CD4-positive, alpha-beta memory T cell (primary cell): ENCODE results near the gene MAGI2. TPM values are rescaled to one million over a fixed set of nuclear protein-coding genes. Genes with fewer than 3 reads are reported as not detected.

Source experiments
- CTCF ChIA-PET: fragments of 350-600 bp; sonication (Branson Sonifier 250); formaldehyde crosslinking; loops from one replicate; lab custom pipeline; 2021; ENCODE audit warnings: inconsistent platforms; ENCODE audit not compliant: partially characterized antibody; lab: Charles Lee
- POLR2A ChIA-PET: fragments of 350-600 bp; sonication (Branson Sonifier 250); formaldehyde crosslinking; loops from one replicate; lab custom pipeline; 2021; ENCODE audit not compliant: partially characterized antibody; lab: Charles Lee
- DNase-seq, 5 donors: peaks; one replicate each; pipeline versions ENCODE4 v3.0.0 to v3.0.0-alpha.2; 2020 to 2022; ENCODE audit warnings: mixed read lengths in 1 of 5
- H3K27ac ChIP-seq: one replicate; pipeline ENCODE4 v1.7.0; 2013; ENCODE audit warnings: low read depth, low read length
- H3K27me3 ChIP-seq: 2 replicates; pipeline ENCODE4 v1.7.0; 2013; ENCODE audit warnings: mild to moderate bottlenecking, low read length, moderate library complexity; ENCODE audit not compliant: insufficient read depth
- H3K36me3 ChIP-seq: 2 replicates; pipeline ENCODE4 v1.7.0; 2013; ENCODE audit warnings: mild to moderate bottlenecking, low read length, moderate library complexity; ENCODE audit not compliant: insufficient read depth
- H3K4me1 ChIP-seq: 2 replicates; pipeline ENCODE4 v1.7.0; 2013; ENCODE audit warnings: mild to moderate bottlenecking, low read length, moderate library complexity; ENCODE audit not compliant: insufficient read depth
- H3K4me3 ChIP-seq, 2 donors: one replicate each; pipeline ENCODE4 v1.7.0; 2013; ENCODE audit warnings: low read length in 2 of 2, mild to moderate bottlenecking in 1 of 2
- H3K9me3 ChIP-seq, 2 donors: one replicate each; pipeline ENCODE4 v1.7.0; 2013; ENCODE audit warnings: low read length in 2 of 2, control low read depth in 1 of 2; ENCODE audit not compliant: control insufficient read depth in 1 of 2
- H3K27ac Mint-ChIP-seq, 7 donors: one replicate each; pipeline ENCODE4 v1.8.0; 2020 to 2021; ENCODE audit warnings: mixed read lengths in 7 of 7, mild to moderate bottlenecking in 6 of 7, inconsistent platforms in 3 of 7, moderate library complexity in 3 of 7
- H3K27me3 Mint-ChIP-seq, 2 donors: one replicate each; pipeline ENCODE4 v1.8.0; 2020 to 2021; ENCODE audit warnings: mixed read lengths in 2 of 2
- H3K36me3 Mint-ChIP-seq, 2 donors: one replicate each; pipeline ENCODE4 v1.8.0; 2020 to 2021; ENCODE audit warnings: mixed read lengths in 2 of 2, inconsistent platforms in 1 of 2, mild to moderate bottlenecking in 1 of 2
- H3K4me1 Mint-ChIP-seq, 4 donors: one replicate each; pipeline ENCODE4 v1.8.0; 2020 to 2021; ENCODE audit warnings: mixed read lengths in 4 of 4, mild to moderate bottlenecking in 1 of 4
- H3K4me3 Mint-ChIP-seq, 8 donors: one replicate each; pipeline ENCODE4 v1.8.0; 2020 to 2021; ENCODE audit warnings: mixed read lengths in 8 of 8, mild to moderate bottlenecking in 7 of 8, moderate library complexity in 6 of 8, inconsistent platforms in 3 of 8
- H3K9me3 Mint-ChIP-seq, 8 donors: one replicate each; pipeline ENCODE4 v1.8.0; 2020 to 2021; ENCODE audit warnings: mixed read lengths in 8 of 8, mild to moderate bottlenecking in 5 of 8, inconsistent platforms in 3 of 8, moderate library complexity in 1 of 8
- intact Hi-C: fragments of 100-400 bp; cut with micrococcal nuclease; formaldehyde crosslinking; loops from one replicate; pipeline ENCODE4 v1.15.1; 2023
- polyA plus RNA-seq, 2 donors: library from polyadenylated mRNA; unstranded; fragments of 300-500 nt; fragmentation: Illumina TruSeq; gene quantifications; one replicate each; pipeline ENCODE4 v1.2.3, GENCODE V29; 2021
- total RNA-seq, 2 experiments: library from RNA; stranded (reverse); gene quantifications; one replicate each; pipeline ENCODE4 v1.2.3, GENCODE V29; 2021

MAGI2 gene
- total and polyA plus RNA-seq, 4 experiments from 2014 or later: 0.23 to 0.25 TPM; not detected in 2

DNA sequence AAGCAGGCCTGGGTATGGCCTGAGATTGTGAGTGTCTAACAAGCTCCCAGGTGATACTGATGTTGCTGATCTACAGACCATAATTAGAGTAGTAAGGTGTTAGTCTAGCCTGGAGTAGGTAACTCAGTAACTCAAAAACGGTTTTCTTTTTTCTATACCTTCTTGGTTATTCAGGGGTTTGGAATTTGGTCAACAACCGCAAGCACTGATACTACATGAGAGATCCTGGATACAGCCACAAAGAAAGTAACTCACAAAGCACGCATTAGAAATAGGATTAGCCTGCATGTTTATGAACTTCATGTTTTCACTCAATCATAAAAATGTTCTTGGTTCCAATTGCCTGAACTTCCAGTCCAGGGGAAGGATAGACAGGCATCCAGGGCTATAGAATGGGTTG lies 803.5 kb downstream of the MAGI2 start:
- Histone ChIP-seq H3K9me3 (no peaks in the 10 kb centered on the region), H3K4me3 (no peak overlapping the region), H3K27ac (no peak overlapping the region), H3K36me3 (no peaks in the 10 kb centered on the region), H3K27me3 (no peaks in the 10 kb centered on the region), H3K4me1 (no peaks in the 10 kb centered on the region)
- no peak overlapping the region for H3K4me3 Mint-ChIP-seq
- intact Hi-C loops: no loop called here
- no peaks in the 10 kb centered on the region for H3K27me3 Mint-ChIP-seq
- H3K4me1 Mint-ChIP-seq: no peaks in the 10 kb centered on the region
- DNase-seq: no peak
- H3K36me3 Mint-ChIP-seq: no peaks in the 10 kb centered on the region
- POLR2A ChIA-PET: no interaction called here
- CTCF ChIA-PET: no interaction called here
- H3K9me3 Mint-ChIP-seq: peaks cover 0 to 16% (median 3%) of the 10 kb centered on the region in 8 donors
- H3K27ac Mint-ChIP-seq: no peak overlapping the region

DNA sequence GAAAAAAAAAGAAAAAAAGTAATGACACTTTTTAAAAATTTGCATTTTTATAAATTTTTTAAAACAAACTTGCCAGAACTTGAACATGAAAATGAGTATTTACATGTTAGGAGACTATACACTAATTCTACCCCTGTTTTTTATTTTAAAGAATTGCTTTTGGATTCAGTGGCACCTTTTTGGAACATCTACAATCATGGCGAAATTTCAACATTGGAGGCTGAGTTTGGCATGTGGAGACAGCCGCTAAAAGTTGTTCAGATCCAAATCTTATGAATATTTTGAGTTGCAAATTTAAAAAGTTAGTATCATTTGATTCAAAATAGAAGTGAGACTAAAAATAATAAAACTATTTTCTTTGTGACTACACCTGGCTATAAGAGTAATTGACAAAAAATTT lies 804.2 kb downstream of the MAGI2 start:
- DNase-seq: no peak
- H3K27ac ChIP-seq: no peak overlapping the region
- no peak overlapping the region for H3K4me3 ChIP-seq
- intact Hi-C loops: no loop called here
- ChIA-PET CTCF (no interaction called here), POLR2A (no interaction called here)
- Mint-ChIP-seq H3K27ac (no peak overlapping the region), H3K27me3 (no peaks in the 10 kb centered on the region), H3K4me1 (no peaks in the 10 kb centered on the region), H3K4me3 (no peak overlapping the region), H3K9me3 (peaks cover 0 to 16% (median 3%) of the 10 kb centered on the region in 8 donors), H3K36me3 (no peaks in the 10 kb centered on the region)
- no peaks in the 10 kb centered on the region for H3K36me3 ChIP-seq
- no peaks in the 10 kb centered on the region for H3K4me1 ChIP-seq
- no peaks in the 10 kb centered on the region for H3K27me3 ChIP-seq
- H3K9me3 ChIP-seq: no peaks in the 10 kb centered on the region

DNA sequence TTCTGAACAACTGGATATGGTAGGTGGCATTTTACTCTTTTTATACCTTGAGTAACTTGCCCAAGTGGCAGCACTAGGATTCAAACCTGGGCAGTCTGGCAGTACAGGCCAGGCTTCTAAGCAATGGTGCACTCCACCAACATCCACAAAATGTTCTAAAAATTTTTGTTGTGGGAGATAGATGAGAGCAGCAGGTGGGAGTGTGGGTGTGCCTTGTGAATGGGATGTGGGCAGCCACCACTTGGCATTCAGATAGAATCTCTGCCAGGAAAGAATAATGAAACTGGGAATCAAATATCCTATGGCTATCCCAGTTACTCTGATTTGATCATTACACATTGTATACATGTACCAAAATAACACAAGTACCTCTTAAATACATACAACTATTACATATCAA lies 810.7 kb downstream of the MAGI2 start:
- Mint-ChIP-seq H3K4me3 (no peak overlapping the region), H3K27me3 (no peaks in the 10 kb centered on the region), H3K4me1 (no peaks in the 10 kb centered on the region), H3K27ac (no peak overlapping the region), H3K36me3 (no peaks in the 10 kb centered on the region), H3K9me3 (peaks cover 0 to 5% (median under 1%) of the 10 kb centered on the region in 8 donors)
- Histone ChIP-seq H3K4me1 (no peaks in the 10 kb centered on the region), H3K9me3 (no peaks in the 10 kb centered on the region), H3K36me3 (no peaks in the 10 kb centered on the region), H3K27ac (no peak overlapping the region), H3K27me3 (no peaks in the 10 kb centered on the region), H3K4me3 (no peak overlapping the region)
- DNase-seq: no peak
- intact Hi-C loops: no loop called here
- CTCF ChIA-PET: no interaction called here
- POLR2A ChIA-PET: no interaction called here

DNA sequence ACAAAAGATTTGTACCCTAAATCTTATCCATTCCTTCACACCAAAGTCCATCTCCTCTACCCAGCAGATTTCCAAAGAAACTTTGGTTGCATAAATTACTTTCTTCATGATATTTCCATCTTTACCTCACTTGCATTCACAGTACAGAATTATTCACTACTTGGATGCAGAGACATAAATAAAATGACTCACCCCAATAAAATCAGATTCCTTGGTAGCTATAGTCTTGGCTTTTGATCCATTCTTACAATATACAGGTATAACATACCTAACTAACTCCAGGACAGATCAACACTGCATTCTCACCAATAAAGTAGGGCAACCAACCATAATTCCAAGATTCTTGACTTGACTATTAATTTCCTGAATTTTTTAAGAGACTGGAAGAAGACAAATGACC lies 815.1 kb downstream of the MAGI2 start:
- no peaks in the 10 kb centered on the region for H3K36me3 Mint-ChIP-seq
- H3K4me3 Mint-ChIP-seq: no peak overlapping the region
- intact Hi-C loops: no loop called here
- ChIA-PET POLR2A (no interaction called here), CTCF (no interaction called here)
- Histone ChIP-seq H3K9me3 (no peaks in the 10 kb centered on the region), H3K27ac (no peak overlapping the region), H3K4me3 (no peak overlapping the region), H3K4me1 (no peaks in the 10 kb centered on the region), H3K36me3 (no peaks in the 10 kb centered on the region), H3K27me3 (no peaks in the 10 kb centered on the region)
- H3K9me3 Mint-ChIP-seq: peaks cover 0 to 2% (median 0%) of the 10 kb centered on the region in 8 donors
- DNase-seq: no peak
- no peaks in the 10 kb centered on the region for H3K4me1 Mint-ChIP-seq
- H3K27me3 Mint-ChIP-seq: no peaks in the 10 kb centered on the region
- no peak overlapping the region for H3K27ac Mint-ChIP-seq

DNA sequence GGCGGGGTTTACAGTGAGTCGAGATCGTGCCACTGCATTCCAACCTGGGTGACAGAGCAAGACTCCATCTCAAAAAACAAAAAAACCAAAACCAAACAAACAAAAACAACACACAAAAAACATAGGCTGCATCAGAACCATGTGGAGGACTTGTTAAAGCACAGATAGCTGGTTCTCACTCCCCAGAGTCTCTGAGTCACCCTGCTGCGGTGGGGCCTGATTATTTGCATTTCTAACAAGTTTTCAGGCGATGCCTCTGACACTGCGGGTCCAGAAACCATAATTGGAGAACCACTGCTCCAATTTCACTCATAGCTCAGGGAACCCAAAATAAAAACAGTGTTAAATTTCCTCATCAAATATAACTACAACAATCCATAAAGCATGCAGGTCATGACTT lies 816.7 kb downstream of the MAGI2 start:
- Mint-ChIP-seq H3K27ac (no peak overlapping the region), H3K36me3 (no peaks in the 10 kb centered on the region), H3K27me3 (no peaks in the 10 kb centered on the region), H3K4me3 (no peak overlapping the region), H3K4me1 (no peaks in the 10 kb centered on the region), H3K9me3 (peaks cover 0 to 2% (median 0%) of the 10 kb centered on the region in 8 donors)
- Histone ChIP-seq H3K27ac (no peak overlapping the region), H3K4me1 (no peaks in the 10 kb centered on the region), H3K36me3 (no peaks in the 10 kb centered on the region), H3K9me3 (no peaks in the 10 kb centered on the region), H3K4me3 (no peak overlapping the region), H3K27me3 (no peaks in the 10 kb centered on the region)
- ChIA-PET CTCF (no interaction called here), POLR2A (no interaction called here)
- no peak for DNase-seq
- intact Hi-C loops: no loop called here

DNA sequence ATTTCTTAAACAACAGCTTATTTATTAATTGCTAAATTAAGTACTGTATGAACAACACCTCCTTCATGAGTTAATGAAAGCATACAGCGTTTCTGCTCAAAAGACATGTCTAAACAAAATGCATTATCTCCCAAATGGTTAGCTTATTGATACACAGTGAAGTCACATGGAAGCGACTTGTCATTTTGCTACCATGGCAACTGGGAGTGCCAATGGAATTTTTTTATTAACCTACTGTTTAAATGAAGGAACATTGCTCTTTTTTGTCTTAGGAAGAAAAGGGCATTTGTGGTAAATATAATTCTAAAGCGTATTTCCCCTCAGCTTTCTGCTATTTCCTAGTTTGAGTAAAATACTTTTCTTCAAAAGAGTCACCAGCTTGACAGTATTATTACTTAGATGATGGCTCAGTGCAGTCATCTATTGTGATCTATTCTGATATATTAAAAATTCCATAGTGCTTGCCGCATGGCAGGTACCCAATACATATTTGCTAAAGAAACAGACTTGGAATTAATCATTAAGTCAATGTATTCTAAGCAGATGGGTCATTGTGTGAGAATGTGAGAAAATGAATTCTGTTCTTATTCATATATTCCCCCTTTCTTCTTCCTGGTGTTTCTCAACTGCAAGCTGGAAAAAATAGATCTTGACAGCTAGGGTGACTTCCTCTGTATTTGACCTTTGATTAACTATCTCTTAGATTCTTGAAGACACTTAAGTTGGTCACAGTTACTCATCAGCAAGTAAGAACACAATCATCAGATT lies 818.3 kb downstream of the MAGI2 start:
- ChIA-PET CTCF (no interaction called here), POLR2A (no interaction called here)
- Histone ChIP-seq H3K9me3 (no peaks in the 10 kb centered on the region), H3K27ac (no peak overlapping the region), H3K36me3 (no peaks in the 10 kb centered on the region), H3K4me3 (no peak overlapping the region), H3K4me1 (no peaks in the 10 kb centered on the region), H3K27me3 (no peaks in the 10 kb centered on the region)
- DNase-seq: no peak
- H3K27me3 Mint-ChIP-seq: no peaks in the 10 kb centered on the region
- peaks cover 0 to 5% (median 2%) of the 10 kb centered on the region in 8 donors for H3K9me3 Mint-ChIP-seq
- H3K4me1 Mint-ChIP-seq: no peaks in the 10 kb centered on the region
- H3K27ac Mint-ChIP-seq: no peak overlapping the region
- no peak overlapping the region for H3K4me3 Mint-ChIP-seq
- intact Hi-C loops: no loop called here
- no peaks in the 10 kb centered on the region for H3K36me3 Mint-ChIP-seq

DNA sequence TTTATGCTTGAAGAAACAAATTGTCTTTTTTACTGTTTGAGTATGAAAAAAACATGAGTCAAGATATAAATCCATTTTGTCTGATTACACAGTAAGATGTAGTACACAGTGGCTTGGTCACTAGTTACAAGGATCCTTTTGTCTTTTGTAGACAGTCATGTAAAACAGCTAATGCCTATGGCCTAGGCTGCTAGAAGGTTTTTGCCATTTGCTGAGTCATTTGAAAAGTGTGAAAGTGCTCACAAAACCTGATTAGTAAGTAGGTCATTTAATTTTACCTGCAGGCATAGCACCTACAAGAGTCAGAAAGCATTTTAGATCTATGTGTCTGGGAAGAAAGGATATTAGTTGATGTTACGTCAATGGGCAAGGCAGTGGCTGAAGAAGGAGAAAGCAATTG lies 819.4 kb downstream of the MAGI2 start:
- POLR2A ChIA-PET: no interaction called here
- peaks cover 0 to 7% (median 2%) of the 10 kb centered on the region in 8 donors for H3K9me3 Mint-ChIP-seq
- H3K4me1 Mint-ChIP-seq: no peaks in the 10 kb centered on the region
- Histone ChIP-seq H3K9me3 (no peaks in the 10 kb centered on the region), H3K36me3 (no peaks in the 10 kb centered on the region), H3K4me1 (no peaks in the 10 kb centered on the region), H3K27me3 (no peaks in the 10 kb centered on the region), H3K4me3 (no peak overlapping the region), H3K27ac (no peak overlapping the region)
- no peak overlapping the region for H3K27ac Mint-ChIP-seq
- intact Hi-C loops: no loop called here
- H3K27me3 Mint-ChIP-seq: no peaks in the 10 kb centered on the region
- DNase-seq: no peak
- H3K36me3 Mint-ChIP-seq: no peaks in the 10 kb centered on the region
- CTCF ChIA-PET: interaction anchor here (0.9 kb wide), 1 partner anchor 9 kb away, joined by 3 read pairs; no protein-coding TSS in a partner anchor
- H3K4me3 Mint-ChIP-seq: no peak overlapping the region
